Cardiac muscle cell (in vitro differentiated cells and primary cell): ENCODE results near the gene SEC61A1. TPM values are rescaled to one million over a fixed set of nuclear protein-coding genes. Genes with fewer than 3 reads are reported as not detected.

Source experiments
- DNase-seq, 2 donors: peaks; one replicate each; pipeline versions ENCODE4 v3.0.0 to v3.0.0-alpha.2; 2010 to 2017; ENCODE audit warnings: low read depth in 1 of 2, low spot score in 1 of 2
- H3K27ac ChIP-seq: fragments of 200-600 bp; sonication (generic); 2 replicates; pipeline ENCODE4 v1.5.1; 2016
- H3K27me3 ChIP-seq: fragments of 200-600 bp; sonication (generic); 2 replicates; pipeline ENCODE4 v1.6.0; 2016; ENCODE audit warnings: control low read depth
- H3K36me3 ChIP-seq: fragments of 200-600 bp; sonication (generic); 2 replicates; pipeline ENCODE4 v1.5.1; 2016; ENCODE audit warnings: control low read depth
- H3K4me1 ChIP-seq: fragments of 200-600 bp; sonication (generic); 2 replicates; pipeline ENCODE4 v1.8.1; 2017; ENCODE audit warnings: low read depth, mild to moderate bottlenecking, mixed run types
- H3K4me3 ChIP-seq: fragments of 200-600 bp; sonication (generic); 2 replicates; pipeline ENCODE4 v1.5.1; 2016; ENCODE audit warnings: mild to moderate bottlenecking
- H3K9me3 ChIP-seq: fragments of 200-600 bp; sonication (generic); 2 replicates; pipeline ENCODE4 v1.5.1; 2017; ENCODE audit warnings: low read depth, mild to moderate bottlenecking, control low read depth
- polyA plus RNA-seq: library from polyadenylated mRNA; unstranded; fragments of >200 nt; fragmentation: Nextera tagmentation; extraction: Ambion mirVana; gene quantifications from 2 replicates; pipeline ENCODE4 v1.2.1, GENCODE V29; 2016
- total RNA-seq: library from RNA; depleted of rRNA; stranded (reverse); fragments of >200 nt; gene quantifications from 2 replicates; pipeline ENCODE4 v1.2.3, GENCODE V29; 2016
- TF ChIP-seq, protein P1 (sequence below): IDR thresholded peaks from 2 replicates; pipeline ENCODE4 v1.5.1; 2012; ENCODE audit warnings: low read depth, mild to moderate bottlenecking, low read length

SEC61A1 gene
- total and polyA plus RNA-seq, 2 experiments from 2014 or later: 92.4 to 133 TPM

GRCh38 chr3:128113817-128114794, 61.9 kb downstream of the SEC61A1 start:
- H3K4me3 ChIP-seq: no peak overlapping the region
- no peaks in the 10 kb centered on the region for H3K9me3 ChIP-seq
- no peak for DNase-seq
- no peaks in the 10 kb centered on the region for H3K27me3 ChIP-seq
- H3K27ac ChIP-seq: peak overlapping the region; percentile 54
- TF ChIP-seq, protein P1, sequence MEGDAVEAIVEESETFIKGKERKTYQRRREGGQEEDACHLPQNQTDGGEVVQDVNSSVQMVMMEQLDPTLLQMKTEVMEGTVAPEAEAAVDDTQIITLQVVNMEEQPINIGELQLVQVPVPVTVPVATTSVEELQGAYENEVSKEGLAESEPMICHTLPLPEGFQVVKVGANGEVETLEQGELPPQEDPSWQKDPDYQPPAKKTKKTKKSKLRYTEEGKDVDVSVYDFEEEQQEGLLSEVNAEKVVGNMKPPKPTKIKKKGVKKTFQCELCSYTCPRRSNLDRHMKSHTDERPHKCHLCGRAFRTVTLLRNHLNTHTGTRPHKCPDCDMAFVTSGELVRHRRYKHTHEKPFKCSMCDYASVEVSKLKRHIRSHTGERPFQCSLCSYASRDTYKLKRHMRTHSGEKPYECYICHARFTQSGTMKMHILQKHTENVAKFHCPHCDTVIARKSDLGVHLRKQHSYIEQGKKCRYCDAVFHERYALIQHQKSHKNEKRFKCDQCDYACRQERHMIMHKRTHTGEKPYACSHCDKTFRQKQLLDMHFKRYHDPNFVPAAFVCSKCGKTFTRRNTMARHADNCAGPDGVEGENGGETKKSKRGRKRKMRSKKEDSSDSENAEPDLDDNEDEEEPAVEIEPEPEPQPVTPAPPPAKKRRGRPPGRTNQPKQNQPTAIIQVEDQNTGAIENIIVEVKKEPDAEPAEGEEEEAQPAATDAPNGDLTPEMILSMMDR: no peak
- H3K36me3 ChIP-seq: peaks cover 5% of the 10 kb centered on the region
- no peaks in the 10 kb centered on the region for H3K4me1 ChIP-seq

Other genes starting within 250 kb of the SEC61A1 start
- 1.0 and 1.1 TPM in 2 replicates for gene MGLL, start 229.9 kb upstream of the SEC61A1 start, total RNA-seq
- 1.0 and 4.5 TPM in 2 replicates for gene MGLL, start 229.9 kb upstream of the SEC61A1 start, polyA plus RNA-seq
- 0.14 and 0.66 TPM in 2 replicates for gene KBTBD12, start 137.2 kb upstream of the SEC61A1 start, total RNA-seq
- 0.02 and 0.91 TPM in 2 replicates for gene KBTBD12, start 137.2 kb upstream of the SEC61A1 start, polyA plus RNA-seq
- gene RUVBL1, start 71.4 kb downstream of the SEC61A1 start, total RNA-seq: 81.7 and 83.1 TPM in 2 replicates
- gene RUVBL1, start 71.4 kb downstream of the SEC61A1 start, polyA plus RNA-seq: 94.2 and 95.2 TPM in 2 replicates
- gene EEFSEC, start 101.0 kb downstream of the SEC61A1 start, total RNA-seq: 23.0 and 26.7 TPM in 2 replicates
- 47.9 and 52.0 TPM in 2 replicates for gene EEFSEC, start 101.0 kb downstream of the SEC61A1 start, polyA plus RNA-seq